Endothelial cell of coronary artery (primary cell): ENCODE results near the gene SARS2. TPM values are rescaled to one million over a fixed set of nuclear protein-coding genes. Genes with fewer than 3 reads are reported as not detected.

Source experiments
- total RNA-seq: library from RNA; depleted of rRNA; stranded (reverse); fragments of >200 nt; gene quantifications from 2 replicates; pipeline ENCODE4 v1.2.3, GENCODE V29; 2014

Gene SARS2
- 13.9 and 15.0 TPM in 2 replicates for total RNA-seq

DNA sequence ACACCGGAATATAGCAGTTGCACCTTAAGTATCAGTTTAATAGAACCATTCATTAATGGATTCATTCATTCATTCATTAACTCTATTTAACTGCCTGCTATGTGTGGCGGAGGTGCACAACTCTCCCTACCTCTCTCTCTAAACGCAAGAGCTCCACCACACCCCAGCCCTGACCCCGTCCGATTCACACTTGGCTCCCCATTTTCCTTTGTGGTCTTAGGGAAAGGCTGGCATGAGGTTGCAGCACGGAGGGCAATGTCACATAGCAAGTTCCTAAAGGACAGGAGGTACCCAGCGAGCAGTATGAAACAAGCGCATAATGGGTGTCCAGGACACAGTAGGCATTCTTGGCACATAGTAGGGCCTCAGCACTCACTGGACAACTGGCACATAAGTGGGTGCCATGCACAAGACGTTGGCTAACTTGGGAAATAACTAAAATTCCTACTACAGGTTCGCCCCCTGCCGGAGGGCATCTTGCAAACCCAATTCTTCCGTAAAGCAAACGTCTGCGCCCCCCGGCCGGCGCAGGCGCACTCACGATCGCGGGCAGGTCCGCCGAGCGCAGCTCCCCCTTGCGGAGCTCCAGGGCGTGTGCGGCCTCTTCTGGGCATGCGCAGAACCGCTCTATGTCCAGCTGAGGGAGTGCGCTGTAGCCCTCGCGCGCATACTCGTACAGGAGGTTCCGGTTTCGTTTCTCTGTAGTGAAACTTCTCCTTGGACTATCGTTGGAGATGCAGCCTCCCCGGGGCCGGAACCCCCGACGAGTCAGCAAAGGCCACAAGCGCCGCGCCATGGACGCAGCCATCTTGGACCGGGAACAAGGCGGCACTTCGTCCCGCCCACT lies at the start of gene SARS2:
SARS2 (minus strand) TSS at position 835 of the 847 bp plus-strand sequence; CDS start at position 808, 27 bp downstream.

DNA sequence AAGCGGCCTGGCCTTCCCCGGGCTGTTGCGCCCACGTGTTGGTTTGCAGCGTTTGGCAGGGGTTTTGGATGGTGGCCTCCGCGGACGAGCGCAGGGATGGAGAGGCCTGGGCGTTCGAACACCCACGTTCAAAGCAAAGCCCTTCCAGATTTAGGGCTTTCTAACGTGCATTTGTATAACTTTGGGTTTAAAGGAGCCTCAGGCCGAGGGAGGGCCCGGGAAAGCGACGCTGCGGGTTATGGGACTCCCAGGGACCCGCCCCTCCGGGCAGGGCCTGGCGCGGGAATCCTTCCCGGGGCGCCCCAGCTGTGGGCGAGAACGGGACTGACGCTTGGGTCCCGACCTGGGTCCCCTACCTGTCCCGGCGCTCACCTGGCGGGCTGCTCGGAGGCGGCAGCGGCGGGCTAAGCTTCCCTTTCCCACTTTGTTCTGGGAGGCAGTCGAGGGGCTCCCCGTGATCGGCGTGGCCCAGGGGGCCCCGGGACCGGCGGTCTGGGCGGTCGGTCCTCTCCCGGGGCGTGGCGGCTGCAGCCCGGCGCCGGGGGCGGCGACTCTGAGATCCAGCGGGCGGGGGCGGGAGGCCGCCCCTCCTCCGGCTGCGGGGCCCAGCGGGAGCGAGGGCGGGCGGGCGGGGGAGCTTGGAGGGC lies 44.8 kb upstream of the SARS2 start, which contains the start of gene FBXO17:
FBXO17 (minus strand) TSS at position 529 of the 647 bp plus-strand sequence. CDS start 25,423 bp downstream, outside the sequence.

DNA sequence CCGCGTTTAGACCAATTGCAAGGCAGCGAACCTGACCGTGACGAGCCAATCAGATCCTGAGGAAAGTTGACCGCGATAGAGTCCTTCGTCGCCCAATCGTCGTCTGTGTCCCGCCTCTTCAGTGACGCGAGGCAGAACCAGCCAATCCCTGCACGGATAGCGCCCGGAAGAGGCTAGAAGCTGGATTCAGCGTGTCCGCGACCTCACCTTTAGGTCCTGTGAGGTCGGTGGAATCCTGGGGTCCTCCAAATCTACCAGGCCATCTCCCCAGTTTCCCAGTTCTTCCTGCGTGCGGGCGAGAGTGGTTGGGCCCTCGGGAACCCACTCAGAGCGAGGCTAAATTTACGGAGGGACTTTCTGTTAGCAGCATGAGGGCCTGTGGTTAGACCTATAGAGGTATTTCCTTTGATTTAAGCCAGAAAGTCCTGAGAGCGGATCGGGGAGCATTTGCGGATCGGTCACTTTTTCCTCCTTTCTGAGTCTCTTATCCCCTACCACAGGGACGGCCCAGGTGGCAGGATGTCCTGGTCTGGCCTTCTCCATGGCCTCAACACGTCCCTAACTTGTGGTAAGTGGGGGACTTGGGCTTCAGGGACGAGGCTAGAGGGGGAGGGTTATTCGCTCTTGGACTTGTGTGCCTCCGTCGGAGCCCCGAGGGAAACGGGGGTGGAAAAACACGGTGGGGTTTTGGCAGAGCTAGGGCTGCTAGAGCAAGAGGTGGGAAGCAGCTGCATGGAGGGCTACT lies 385 bp upstream of the SARS2 start, which contains the start of gene MRPS12:
MRPS12 (plus strand) TSS at position 169 of the 745 bp plus-strand sequence; CDS start at position 520, 351 bp downstream.

GRCh38 chr19:38899447-38900201 lies 30.9 kb downstream of the SARS2 start, which contains the start of the genes NFKBIB and SIRT2:
Gene NFKBIB (plus strand): TSS chr19:38899969. CDS start chr19:38900033, 64 bp downstream.
Gene SIRT2 (minus strand): TSS chr19:38899618. CDS start chr19:38899521, 97 bp downstream.

DNA sequence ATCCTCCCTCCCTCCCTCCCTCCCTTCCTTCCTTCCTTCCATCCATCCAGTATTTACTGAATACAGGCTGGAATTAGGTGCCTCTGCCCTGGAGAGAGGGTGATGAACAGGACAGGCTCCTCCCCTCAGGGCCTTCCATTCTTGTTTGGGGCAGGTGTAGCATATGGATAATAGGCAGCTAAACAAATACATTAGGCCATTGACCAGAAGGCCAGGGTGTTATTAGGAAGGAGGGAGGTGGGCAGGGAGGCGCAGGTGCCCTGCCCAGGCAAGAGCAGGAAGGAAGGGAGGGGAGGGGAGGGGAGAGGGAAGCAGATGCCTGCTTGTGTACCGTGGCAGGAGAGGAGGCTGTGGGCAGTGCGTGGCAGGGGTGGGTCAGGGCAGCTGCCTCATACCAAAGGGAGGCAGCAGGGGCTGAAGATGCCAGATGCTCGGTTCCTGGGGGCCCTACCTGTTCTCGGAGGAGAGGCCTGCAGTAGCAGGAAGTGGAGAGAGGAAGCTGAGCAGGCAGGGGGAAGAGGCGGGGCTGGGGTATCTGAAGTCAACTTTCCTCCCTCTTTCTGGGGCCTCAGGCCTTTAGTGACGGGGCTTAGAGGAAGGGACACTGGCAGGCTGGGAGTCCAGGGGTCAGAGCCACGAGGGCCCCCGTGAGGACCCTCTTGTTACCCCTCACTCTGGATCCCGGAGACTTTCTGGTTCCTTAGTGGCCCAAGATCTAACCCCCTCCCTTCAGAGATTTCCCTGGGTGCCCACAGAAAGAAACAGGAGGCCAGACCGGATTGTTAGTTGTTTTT lies 52.6 kb downstream of the SARS2 start, which contains the start of gene RINL:
RINL (minus strand) TSS at position 495 of the 794 bp plus-strand sequence. CDS start 1,533 bp downstream, outside the sequence.

Other genes with a start within 250 kb of the SARS2 start
- not detected in 2 replicates for gene CAPN12, start 186.3 kb downstream of the SARS2 start, total RNA-seq
- gene LGALS7, start 157.2 kb downstream of the SARS2 start, total RNA-seq, result not detected in 2 replicates
- not detected in 2 replicates for gene LGALS7B, start 141.6 kb downstream of the SARS2 start, total RNA-seq
- 0.09 TPM in 1 of 2 replicates, not detected in the other for gene LGALS4, start 117.8 kb downstream of the SARS2 start, total RNA-seq
- gene ECH1, start 99.0 kb downstream of the SARS2 start, total RNA-seq, result 19.3 and 36.8 TPM in 2 replicates
- 239 and 308 TPM in 2 replicates for gene HNRNPL, start 80.8 kb downstream of the SARS2 start, total RNA-seq
- 3.2 and 4.2 TPM in 2 replicates for gene RINL, start 52.5 kb downstream of the SARS2 start, total RNA-seq
- gene SIRT2, start 31.1 kb downstream of the SARS2 start, total RNA-seq, result 43.9 and 44.0 TPM in 2 replicates
- gene NFKBIB, start 30.8 kb downstream of the SARS2 start, total RNA-seq, result 10.9 and 14.0 TPM in 2 replicates
- gene CCER2, start 18.6 kb downstream of the SARS2 start, total RNA-seq, result not detected in 2 replicates
- 36.9 and 48.1 TPM in 2 replicates for gene MRPS12, start 181 bp upstream of the SARS2 start, total RNA-seq
- gene FBXO17, start 45.0 kb upstream of the SARS2 start, total RNA-seq, result 14.8 and 17.7 TPM in 2 replicates
- gene FBXO27, start 101.8 kb upstream of the SARS2 start, total RNA-seq, result 0.54 and 0.94 TPM in 2 replicates
- gene ACP7, start 153.6 kb upstream of the SARS2 start, total RNA-seq, result not detected in 2 replicates
- 7.0 and 9.9 TPM in 2 replicates for gene PAK4, start 195.0 kb upstream of the SARS2 start, total RNA-seq